GM12875 (cell line): Measurements from ENCODE around the gene KRT3.

ENCODE experiments used
- H3K4me3 ChIP-seq: one replicate; pipeline ENCODE4 v1.5.1; 2011; ENCODE audit warnings: low read depth, low read length, control low read depth
- TF ChIP-seq, protein P1 (sequence below): IDR thresholded peaks from 2 replicates; pipeline ENCODE4 v1.5.1; 2011; ENCODE audit warnings: low read depth, mild to moderate bottlenecking, control low read depth, inconsistent platforms, low read length, moderate library complexity, borderline replicate concordance; ENCODE audit not compliant: insufficient read depth

Gene KRT3

GRCh38 chr12:52836491-52837412 is 40.8 kb upstream of the KRT3 start:
- TF ChIP-seq, protein P1, sequence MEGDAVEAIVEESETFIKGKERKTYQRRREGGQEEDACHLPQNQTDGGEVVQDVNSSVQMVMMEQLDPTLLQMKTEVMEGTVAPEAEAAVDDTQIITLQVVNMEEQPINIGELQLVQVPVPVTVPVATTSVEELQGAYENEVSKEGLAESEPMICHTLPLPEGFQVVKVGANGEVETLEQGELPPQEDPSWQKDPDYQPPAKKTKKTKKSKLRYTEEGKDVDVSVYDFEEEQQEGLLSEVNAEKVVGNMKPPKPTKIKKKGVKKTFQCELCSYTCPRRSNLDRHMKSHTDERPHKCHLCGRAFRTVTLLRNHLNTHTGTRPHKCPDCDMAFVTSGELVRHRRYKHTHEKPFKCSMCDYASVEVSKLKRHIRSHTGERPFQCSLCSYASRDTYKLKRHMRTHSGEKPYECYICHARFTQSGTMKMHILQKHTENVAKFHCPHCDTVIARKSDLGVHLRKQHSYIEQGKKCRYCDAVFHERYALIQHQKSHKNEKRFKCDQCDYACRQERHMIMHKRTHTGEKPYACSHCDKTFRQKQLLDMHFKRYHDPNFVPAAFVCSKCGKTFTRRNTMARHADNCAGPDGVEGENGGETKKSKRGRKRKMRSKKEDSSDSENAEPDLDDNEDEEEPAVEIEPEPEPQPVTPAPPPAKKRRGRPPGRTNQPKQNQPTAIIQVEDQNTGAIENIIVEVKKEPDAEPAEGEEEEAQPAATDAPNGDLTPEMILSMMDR, result no peak
- H3K4me3 ChIP-seq, result no peak overlapping the region

DNA sequence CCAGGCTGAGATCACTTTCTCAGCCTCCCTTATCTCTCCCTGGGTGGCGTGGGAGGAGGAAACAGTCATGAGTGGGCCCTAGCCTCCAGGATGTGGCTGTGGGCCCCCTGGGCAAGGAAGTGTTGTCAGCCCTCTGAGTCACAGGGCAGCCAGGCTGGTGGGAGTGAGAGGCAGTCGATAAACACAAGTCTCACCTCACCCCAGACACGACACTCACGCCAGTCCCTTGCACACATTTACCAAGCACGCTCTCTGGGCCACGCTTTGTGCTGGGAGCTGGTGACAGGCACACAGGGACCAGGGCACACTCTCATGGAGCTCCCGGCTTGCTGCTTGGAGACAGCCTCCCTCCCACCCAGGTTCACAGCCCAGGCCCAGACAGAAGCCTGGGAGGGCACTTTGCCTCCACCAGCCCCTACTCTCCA is 40.1 kb upstream of the KRT3 start:
- H3K4me3 ChIP-seq, result no peak overlapping the region
- TF ChIP-seq, protein P1, result no peak

- no peak overlapping the region for H3K4me3 ChIP-seq
- TF ChIP-seq, protein P1, result no peak
These were observed 39.5 kb upstream of the KRT3 start for GRCh38 chr12:52835271-52836041.

DNA sequence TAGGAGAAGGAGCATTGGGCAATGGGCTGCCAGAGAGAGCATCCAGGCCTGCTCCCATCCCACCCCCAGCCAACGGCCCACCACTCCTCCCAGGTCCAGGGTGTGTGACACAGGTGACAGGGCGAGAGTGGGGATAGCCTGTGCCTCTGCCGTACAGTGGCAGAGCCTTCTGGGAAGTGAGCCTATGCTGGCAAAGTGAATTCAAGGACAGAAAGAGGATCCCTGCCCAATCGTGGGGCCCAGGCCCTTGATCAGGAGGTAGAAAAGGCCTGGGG is 38.7 kb upstream of the KRT3 start:
- no peak overlapping the region for H3K4me3 ChIP-seq
- TF ChIP-seq, protein P1, result no peak

DNA sequence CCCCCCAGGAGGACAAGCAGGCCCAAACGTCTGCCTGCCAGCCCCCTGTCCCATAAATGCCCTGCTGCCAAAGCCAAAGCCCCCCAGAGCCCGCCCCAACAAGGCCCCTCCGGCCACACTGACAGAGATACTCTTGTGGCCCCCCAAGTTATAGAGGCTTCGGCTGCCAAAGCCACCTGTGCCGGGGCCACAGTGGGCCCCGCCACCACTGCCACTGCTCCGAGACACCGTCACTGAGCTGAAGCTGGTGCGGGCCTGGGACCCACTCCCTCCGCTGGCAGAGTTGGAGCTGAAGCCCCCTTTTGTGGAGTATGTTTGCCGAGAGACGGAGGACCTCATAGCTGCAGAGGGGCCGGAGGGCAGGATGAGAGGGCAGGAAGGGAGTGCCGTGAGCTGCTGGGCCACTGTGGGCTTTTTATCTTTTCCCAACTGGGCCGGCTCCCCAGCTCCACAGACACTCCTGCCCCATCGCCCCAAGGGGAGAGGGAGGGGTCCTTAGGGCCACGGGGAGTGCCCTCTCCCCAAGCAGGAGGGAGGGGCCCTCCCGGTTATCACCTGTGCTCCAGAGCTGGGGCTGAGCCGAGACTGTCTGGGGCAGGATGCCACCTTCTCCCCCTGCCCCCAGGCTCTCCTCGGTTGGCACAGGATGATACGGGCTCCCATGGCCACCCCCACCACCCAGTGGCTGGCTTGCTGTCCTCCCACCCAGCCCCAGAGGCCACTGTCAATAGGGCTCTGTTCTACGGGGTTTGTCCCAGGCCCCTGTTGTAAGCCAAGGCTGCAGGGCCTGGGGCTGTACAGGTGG is 38.2 kb upstream of the KRT3 start, which contains the start of gene KRT79:
Gene KRT79 (minus strand): TSS at position 390 of the 805 bp plus-strand sequence. CDS start 51 bp downstream, at position 339.
- no peak within 1 kb of the TSS for H3K4me3 ChIP-seq
- TF ChIP-seq, protein P1, result no peak

- TF ChIP-seq, protein P1, result no peak
- no peak overlapping the region for H3K4me3 ChIP-seq
These were observed 37.3 kb upstream of the KRT3 start for GRCh38 chr12:52832985-52833905.
